Heart right ventricle (tissue), 16 donors: Measurements from ENCODE around the gene ANK3. TPM values are rescaled to one million over a fixed set of nuclear protein-coding genes. Genes with fewer than 3 reads are reported as not detected.

Experiments
- ATAC-seq, 8 donors: fragments of 200-7000 bp; cut with Tn5 transposase; one replicate each; pipeline ENCODE4 v1.9.1; 2020; ENCODE audit warnings: mild to moderate bottlenecking in 8 of 8, moderate library complexity in 8 of 8, moderate number of reproducible peaks in 1 of 8
- DNase-seq, 2 donors: peaks; one replicate each; pipeline ENCODE4 v3.0.0-alpha.2; 2020
- H3K27ac ChIP-seq, 10 donors: fragments of 200-600 bp; sonication (generic) in 2 of 10; one replicate each; pipeline versions ENCODE4 v1.5.0 to v1.8.0; 2020 to 2022; ENCODE audit warnings: mild to moderate bottlenecking in 3 of 10
- H3K27me3 ChIP-seq, 7 donors: fragments of 200-600 bp; one replicate each; pipeline ENCODE4 v1.8.0; 2021 to 2022; ENCODE audit warnings: mild to moderate bottlenecking in 2 of 7
- H3K36me3 ChIP-seq, 9 donors: fragments of 200-600 bp; sonication (generic) in 1 of 9; one replicate each; pipeline versions ENCODE4 v1.5.0 to v1.8.0; 2020 to 2022; ENCODE audit warnings: mild to moderate bottlenecking in 2 of 9
- H3K4me1 ChIP-seq, 9 donors: fragments of 200-600 bp; sonication (generic) in 1 of 9; one replicate each; pipeline versions ENCODE4 v1.5.0 to v1.8.0; 2020 to 2022; ENCODE audit warnings: mild to moderate bottlenecking in 4 of 9
- H3K4me3 ChIP-seq, 10 donors: fragments of 200-600 bp; sonication (generic) in 2 of 10; one replicate each; pipeline versions ENCODE4 v1.5.0 to v1.8.0; 2020 to 2022; ENCODE audit warnings: mild to moderate bottlenecking in 7 of 10, moderate library complexity in 2 of 10
- H3K9me3 ChIP-seq, 11 donors: fragments of 200-600 bp in 10 of 11; sonication (generic) in 2 of 11; one replicate each; pipeline versions ENCODE4 v1.5.0 to v1.8.0; 2013 to 2022; ENCODE audit warnings: mild to moderate bottlenecking in 2 of 11, control low read depth in 1 of 11, moderate library complexity in 1 of 11
- CTCF ChIP-seq, 9 donors: fragments of 200-600 bp; sonication (generic) in 2 of 9; IDR thresholded peaks; one replicate each; pipeline versions ENCODE4 v1.5.0 to v1.8.0; 2021 to 2022; ENCODE audit warnings: antibody characterized with exemption in 9 of 9, mild to moderate bottlenecking in 5 of 9, moderate library complexity in 1 of 9
- WGBS, 2 donors: extraction: QIAGEN DNeasy Blood & Tissue Kit; methylation state at CpG; one replicate each; pipeline ENCODE4 v1.1.7; 2013; ENCODE audit warnings: inconsistent platforms in 1 of 2; 5-methylcytosine and 5-hydroxymethylcytosine counted together
- intact Hi-C, 10 donors: fragments of 100-400 bp; cut with DNase I; formaldehyde crosslinking; loops; one replicate each; pipeline versions ENCODE4 v1.11.1 to v1.14.2; 2022
- polyA plus RNA-seq, 2 donors: library from polyadenylated mRNA; stranded (reverse); fragments of 200-250 nt; gene quantifications; one replicate each; pipeline ENCODE4 v1.2.3, GENCODE V29; 2013
- total RNA-seq, 10 donors: library from RNA; stranded (reverse); fragmentation: NEBNext Ultra II Directional in 3 of 10; extraction: Animal tissue kit (Norgen Biotek cat#: 25700) in 3 of 10; gene quantifications; one replicate each; pipeline versions ENCODE4 v1.2.1 to v1.2.4, GENCODE V29; 2021 to 2023
- donor health status: Arrhythmogenic right ventricular cardiomyopathy.
- donor health status: ischemic (EF 13 %, LVEDD 7.1; RV severe dilation, severe dysfunction).
- donor health status: healthy with polysubstance abuse.
- donor health status: DM: no; HTN: yes; CAD: no.
- donor health status: DM: no; HTN: no; CAD: no.
- donor health status: ischemic (EF 25% LVEDD 6.9; RV normal size, moderate dysfunction).
- donor health status: ischemic (EF 25% LVEDD 5.7; RV mildly dilated, moderate dysfunction).
- donor health status: healthy.
- donor health status: DM: yes; HTN: yes; CAD: no.
- donor health status: Ischemic cardiomyopathy.
- donor health status: ischemic (EF 35%, LVEDD 5.7; RV mildly dilated, moderate dysfunction).
- donor health status: nonischemic (EF 11% LVEDD 7.7; RV severe dilation, severe dysfunction).
- donor health status: DM: yes; HTN: yes; CAD: no.
- donor health status: PGD.
- donor health status: ischemic (EF 29% LVEDD 5.4; RV normal size, mild dysfunction).
- donor health status: nonischemic (EF 23%, LVEDD 6.1; RV moderate dilation, normal function).

The ANK3 gene
- total and polyA plus RNA-seq, 12 donors = 34.4 to 287 (median 245) TPM

- Histone ChIP-seq H3K27me3 (no peaks in the 10 kb centered on the region), H3K9me3 (peaks cover 0 to 8% (median 0%) of the 10 kb centered on the region in 11 donors), H3K36me3 (no peaks in the 10 kb centered on the region), H3K27ac (peak overlapping the region in 5 of 10 donors; percentile 39 to 65 (median 58)), H3K4me1 (peaks cover 0 to 10% (median 0%) of the 10 kb centered on the region in 9 donors), H3K4me3 (no peak overlapping the region)
- DNase-seq (no peak), ATAC-seq (no peak)
- 56 to 62% methylated on average over 2 of the region's 2 CpGs for WGBS, 2 donors
- no peak for TF ChIP-seq CTCF (IDR thresholded peaks at IDR 0.05)
- intact Hi-C loops = loop anchor here in 1 of 10 donors (10.0 kb wide), 1 partner anchor 120 kb away; no protein-coding TSS in a partner anchor
These were observed 84.8 kb downstream of the ANK3 start for GRCh38 chr10:60304829-60305379.

- DNase-seq (no peak), ATAC-seq (no peak)
- intact Hi-C loops = loop anchor here in 1 of 10 donors (10.0 kb wide), 1 partner anchor 121 kb away; no protein-coding TSS in a partner anchor
- Histone ChIP-seq H3K27ac (no peak overlapping the region), H3K4me3 (no peak overlapping the region), H3K36me3 (no peaks in the 10 kb centered on the region), H3K27me3 (no peaks in the 10 kb centered on the region), H3K9me3 (peaks cover 0 to 8% (median 0%) of the 10 kb centered on the region in 11 donors), H3K4me1 (peaks cover 0 to 13% (median 0%) of the 10 kb centered on the region in 9 donors)
- TF ChIP-seq CTCF (IDR thresholded peaks at IDR 0.05) = no peak
- 90 to 100% methylated on average over 1 of the region's 1 CpG for WGBS, 2 donors
These were observed 85.9 kb downstream of the ANK3 start for GRCh38 chr10:60303778-60304177.

- intact Hi-C loops = loop anchor here in 2 of 10 donors (10.0 kb wide), 2 partner anchors 125 to 135 kb away; no protein-coding TSS in a partner anchor
- TF ChIP-seq CTCF (IDR thresholded peaks at IDR 0.05) = peak in 6 of 9 donors; percentile 9 to 43 (median 30)
- peak in 1 of 2 donors; percentile 59 for DNase-seq
- H3K27ac ChIP-seq = peak overlapping the region; percentile 36 to 86 (median 74)
- no peaks in the 10 kb centered on the region for H3K27me3 ChIP-seq
- H3K36me3 ChIP-seq = no peaks in the 10 kb centered on the region
- ATAC-seq = peak; percentile 75 to 93 (median 90)
- peaks cover 0 to 27% (median 6%) of the 10 kb centered on the region in 9 donors for H3K4me1 ChIP-seq
- 7 to 13% methylated on average over 11 of the region's 11 CpGs for WGBS, 2 donors
- H3K4me3 ChIP-seq = peak overlapping the region; percentile 1 to 59 (median 49)
- H3K9me3 ChIP-seq = peaks cover 0 to 8% (median 0%) of the 10 kb centered on the region in 11 donors
These were observed 89.5 kb downstream of the ANK3 start for GRCh38 chr10:60299961-60300883.

GRCh38 chr10:60299390-60299778 is 90.3 kb downstream of the ANK3 start:
- 21 to 43% methylated on average over 1 of the region's 1 CpG for WGBS, 2 donors
- H3K9me3 ChIP-seq = peaks cover 0 to 8% (median 0%) of the 10 kb centered on the region in 11 donors
- DNase-seq (no peak), ATAC-seq (no peak)
- peak overlapping the region; percentile 1 to 59 (median 49) for H3K4me3 ChIP-seq
- H3K4me1 ChIP-seq = peaks cover 0 to 36% (median 7%) of the 10 kb centered on the region in 9 donors
- no peak for TF ChIP-seq CTCF (IDR thresholded peaks at IDR 0.05)
- intact Hi-C loops = loop anchor here in 1 of 10 donors (10.0 kb wide), 1 partner anchor 135 kb away; no protein-coding TSS in a partner anchor
- H3K27ac ChIP-seq = peak overlapping the region; percentile 23 to 86 (median 74)
- no peaks in the 10 kb centered on the region for H3K36me3 ChIP-seq
- H3K27me3 ChIP-seq = no peaks in the 10 kb centered on the region
